K562 (cell line): ENCODE data around the gene RRAGD. TPM values are rescaled to one million over a fixed set of nuclear protein-coding genes. Genes with fewer than 3 reads are reported as not detected.

Source experiments
- ATAC-seq: fragments of 200-7000 bp; cut with Tn5 transposase; 3 replicates; pipeline ENCODE4 v1.9.1; 2020; ENCODE audit warnings: moderate library complexity
- BruUV-seq: library from RNA; stranded (reverse); fragments of 400-500 nt; replicated peaks from 2 replicates; lab custom pipeline; 2021; lab: Mats Ljungman, UMichigan
- CTCF ChIA-PET: fragments of 300-600 bp; formaldehyde crosslinking; extraction: SDS; loops from one replicate; lab custom pipeline; 2021; ENCODE audit warnings: low intra/inter-chr PET ratio; lab: Yijun Ruan, JAX
- POLR2A ChIA-PET: fragments of 300-600, 350-650 bp; sonication (Branson Sonifier 250); formaldehyde crosslinking; extraction: SDS; loops from one replicate; lab custom pipeline; 2021; ENCODE audit warnings: antibody characterized with exemption, inconsistent platforms; lab: Yijun Ruan, JAX
- DNase-seq, 4 experiments: peaks; one replicate each; pipeline versions ENCODE4 v3.0.0 to v3.0.0-alpha.2; 2011 to 2018; ENCODE audit warnings: low spot score in 3 of 4, mixed read lengths in 3 of 4; ENCODE audit errors: extremely low read depth in 1 of 4
- FAIRE-seq: peaks from 2 replicates; lab custom pipeline; 2011; peaks lifted over from hg19 to GRCh38; lab: Jason Lieb, UNC
- H2AFZ ChIP-seq: 2 replicates; pipeline ENCODE4 v1.6.0; 2011; ENCODE audit warnings: low read depth, low read length, control low read depth, inconsistent platforms
- H3K27ac ChIP-seq: fragments of 200-600 bp; 3 replicates; pipeline ENCODE4 v1.8.0; 2011; ENCODE audit warnings: low read depth, mild to moderate bottlenecking, control low read depth, inconsistent platforms, low read length, moderate library complexity, mixed read lengths; ENCODE audit errors: extremely low read depth
- H3K27me3 ChIP-seq, 2 experiments: fragments of 300-600 bp in 1 of 2; 2 replicates in 1 of 2; 3 replicates in 1 of 2; pipeline versions ENCODE4 v1.6.0 to v1.8.0; 2011; ENCODE audit warnings: inconsistent platforms in 2 of 2, low read length in 2 of 2, mild to moderate bottlenecking in 1 of 2, mixed read lengths in 1 of 2, moderate library complexity in 1 of 2; ENCODE audit not compliant: control insufficient read depth in 2 of 2, insufficient read depth in 2 of 2
- H3K36me3 ChIP-seq: fragments of 300-600 bp; 3 replicates; pipeline ENCODE4 v1.8.0; 2011; ENCODE audit warnings: mild to moderate bottlenecking, low read length, inconsistent platforms; ENCODE audit not compliant: control insufficient read depth, insufficient read depth
- H3K4me1 ChIP-seq, 2 experiments: fragments of 200-600 bp in 1 of 2; replicated peaks in 1 of 2; 2 replicates in 1 of 2; 3 replicates in 1 of 2; pipeline versions ENCODE4 v1.5.1 to v1.8.0; 2011; ENCODE audit warnings: inconsistent platforms in 2 of 2, low read length in 2 of 2, mild to moderate bottlenecking in 1 of 2, mixed read lengths in 1 of 2, moderate library complexity in 1 of 2; ENCODE audit not compliant: control insufficient read depth in 2 of 2, insufficient read depth in 2 of 2
- H3K4me2 ChIP-seq: 2 replicates; pipeline ENCODE4 v1.6.1; 2011; ENCODE audit warnings: low read length, control low read depth, inconsistent platforms, mixed read lengths; ENCODE audit not compliant: insufficient read depth
- H3K4me3 ChIP-seq: fragments of 200-600 bp; sonication (generic), shearing (Covaris generic); 2 replicates; pipeline ENCODE4 v1.5.1; 2016; ENCODE audit warnings: control low read depth, inconsistent platforms
- H3K79me2 ChIP-seq: fragments of 200-600 bp; 3 replicates; pipeline ENCODE4 v1.8.0; 2011; ENCODE audit warnings: low read length, inconsistent platforms; ENCODE audit not compliant: control insufficient read depth, insufficient read depth
- H3K9ac ChIP-seq, 2 experiments: 2 replicates each; pipeline versions ENCODE4 v1.6.0 to v1.6.1; 2011; ENCODE audit warnings: low read depth in 2 of 2, low read length in 2 of 2, control low read depth in 1 of 2, inconsistent platforms in 1 of 2, mild to moderate bottlenecking in 1 of 2, mixed read lengths in 1 of 2; ENCODE audit not compliant: insufficient read depth in 1 of 2
- H3K9me1 ChIP-seq: one replicate; pipeline ENCODE4 v1.6.0; 2011; ENCODE audit warnings: inconsistent platforms, mild to moderate bottlenecking, low read length, moderate library complexity; ENCODE audit not compliant: control insufficient read depth, insufficient read depth
- H3K9me3 ChIP-seq: replicated peaks from 2 replicates; pipeline ENCODE4 v1.5.1; 2011; ENCODE audit warnings: low read depth, low read length, inconsistent platforms; ENCODE audit not compliant: control insufficient read depth, insufficient read depth
- H4K20me1 ChIP-seq: replicated peaks from 2 replicates; pipeline ENCODE4 v1.6.1; 2011; ENCODE audit warnings: low read length, inconsistent platforms, mixed read lengths; ENCODE audit not compliant: control insufficient read depth, insufficient read depth
- HMGN3 ChIP-seq: IDR thresholded peaks from 2 replicates; pipeline ENCODE4 v1.6.1; 2011; ENCODE audit warnings: borderline replicate concordance, low read depth, mild to moderate bottlenecking, mixed read lengths, low read length; ENCODE audit not compliant: insufficient read length; ENCODE audit errors: extremely low read depth
- MNT ChIP-seq, 2 experiments: fragments of 450-650 bp; conservative IDR thresholded peaks; 2 replicates each; pipeline ENCODE4 v1.6.1; 2017; ENCODE audit warnings: mild to moderate bottlenecking in 2 of 2, moderate library complexity in 2 of 2
- NFE2 ChIP-seq: IDR thresholded peaks from 2 replicates; pipeline ENCODE4 v1.6.1; 2014; ENCODE audit warnings: antibody characterized with exemption, low read depth
- POLR2A ChIP-seq: fragments of 450-650 bp; conservative IDR thresholded peaks from 2 replicates; pipeline ENCODE4 v1.6.1; 2016
- PRDM10 ChIP-seq: fragments of 450-650 bp; IDR thresholded peaks from 2 replicates; pipeline ENCODE4 v1.6.1; 2018; ENCODE audit not compliant: partially characterized antibody
- RBFOX2 ChIP-seq: fragments of 200-400 bp; formaldehyde crosslinking; IDR thresholded peaks from 2 replicates; pipeline ENCODE4 v1.6.1; 2017; ENCODE audit warnings: low read depth, mild to moderate bottlenecking, low read length, moderate library complexity
- SIN3B ChIP-seq: fragments of 450-650 bp; IDR thresholded peaks from 2 replicates; pipeline ENCODE4 v1.6.1; 2017; ENCODE audit warnings: low read depth, mild to moderate bottlenecking, moderate library complexity
- SNRNP70 ChIP-seq: fragments of 200-400 bp; formaldehyde crosslinking; optimal IDR thresholded peaks from 2 replicates; pipeline ENCODE3; 2017; ENCODE audit warnings: low read depth, low read length
- TBL1XR1 ChIP-seq, 2 experiments: IDR thresholded peaks; 2 replicates each; pipeline ENCODE4 v1.6.1; 2012; ENCODE audit warnings: improper control_type of control experiment in 2 of 2, low read length in 2 of 2, mild to moderate bottlenecking in 1 of 2
- ZNF609 ChIP-seq: sonication (generic); formaldehyde crosslinking; IDR thresholded peaks from 2 replicates; pipeline ENCODE4 v1.8.1; 2023; ENCODE audit warnings: missing genetic modification reagents, mild to moderate bottlenecking, borderline replicate concordance
- WGBS: fragments of 100-300 bp; shearing (Covaris generic); methylation state at CpG from one replicate; pipeline ENCODE4 v1.1.6; 2016; ENCODE audit warnings: low coverage, mixed read lengths; ENCODE audit not compliant: insufficient coverage; ENCODE audit errors: missing lambda C conversion rate; 5-methylcytosine and 5-hydroxymethylcytosine counted together
- in situ Hi-C: fragments of 300-500 bp; cut with MboI; formaldehyde crosslinking; loops from 4 replicates; pipeline ENCODE4 v1.15.0; 2018; ENCODE audit warnings: inconsistent platforms, mixed read lengths
- intact Hi-C: fragments of 100-400 bp; cut with micrococcal nuclease; formaldehyde crosslinking; loops from 2 replicates; pipeline ENCODE4 v1.14.2; 2022
- polyA plus RNA-seq, 8 experiments: library from polyadenylated mRNA; depleted of rRNA in 4 of 8; stranded (reverse) in 5 of 8; unstranded in 3 of 8; fragments of >200 nt; fragmentation: Nextera tagmentation in 2 of 8; fragmentation: Illumina TruSeq in 1 of 8; extraction: Ambion mirVana in 2 of 8; extraction: Trizol in 1 of 8; gene quantifications; 2 replicates each; pipeline versions ENCODE4 v1.2.1 to v1.2.3, GENCODE V29; 2011 to 2014; ENCODE audit warnings: inconsistent platforms in 1 of 8, missing spikeins in 1 of 8
- total RNA-seq, 7 experiments: library from RNA; depleted of rRNA in 6 of 7; stranded (reverse); fragments of >200 nt in 6 of 7; fragmentation: Illumina TruSeq in 2 of 7; extraction: Trizol in 2 of 7; gene quantifications; 2 replicates each; pipeline versions ENCODE4 v1.2.1 to v1.2.3, GENCODE V29; 2011 to 2021; ENCODE audit warnings: low replicate concordance in 1 of 7

RRAGD gene
- total and polyA plus RNA-seq, 9 of the 15 experiments (the other 6 are each of a cell fraction or from before 2014, with no cell fraction given): 0.03 to 0.07 (median 0.04) TPM; not detected in 6

GRCh38 chr6:89353118-89353556, 58.9 kb downstream of the RRAGD start:
- H2AFZ ChIP-seq: peak overlapping the region; percentile 94
- TF ChIP-seq MNT (conservative IDR thresholded peaks at IDR 0.05) (no peak), SIN3B (no peak), RBFOX2 (peak; percentile 72; the same call in 1 of the 2 replicates), SNRNP70 (no peak), PRDM10 (no peak), POLR2A (peak; percentile 12), NFE2 (no peak), HMGN3 (peak; percentile 5), TBL1XR1 (IDR thresholded peaks at IDR 0.05; ENCODE audit: low read length in 2 of 2) (no peak), ZNF609 (no peak)

More at GRCh38 chr6:89353118-89353556, 58.9 kb downstream of the RRAGD start:
- Histone ChIP-seq H3K9me3 (no peaks in the 10 kb centered on the region), H3K9me1 (no peaks in the 10 kb centered on the region), H3K9ac (peak overlapping the region; percentile 95 to 99), H3K27ac (peak overlapping the region; percentile 91), H3K27me3 (no peaks in the 10 kb centered on the region), H3K4me2 (peak overlapping the region; percentile 92), H3K36me3 (no peaks in the 10 kb centered on the region), H4K20me1 (no peaks in the 10 kb centered on the region), H3K4me1 (peaks cover 13 to 19% of the 10 kb centered on the region in 2 experiments; a peak in 4 of 5 replicates), H3K79me2 (peaks cover 48% of the 10 kb centered on the region), H3K4me3 (peak overlapping the region; percentile 73)
- in situ Hi-C loops: no loop called here
- FAIRE-seq: no peak
- TSS peak; percentile 89 for BruUV-seq
- CTCF ChIA-PET: interaction anchor here (0.8 kb wide), 1 partner anchor 370 kb away, joined by 3 read pairs; no protein-coding TSS in a partner anchor
- no peak; the same call in 2 of the 3 replicates for ATAC-seq
- POLR2A ChIA-PET: interaction anchor here (0.6 to 1.5 kb wide), 8 partner anchors 8 to 247 kb away, joined by 3 to 12 read pairs (median 4); no protein-coding TSS in a partner anchor
- no peak for DNase-seq
- WGBS: 40% methylated on average over 20 of the region's 27 CpGs
- intact Hi-C loops: no loop called here
